HG03045 (cell line): ENCODE measurements around the gene HECTD4.
A peak's percentile ranks its signal among the peaks of the same experiment; 100 is the strongest.

Experiments
- ATAC-seq: cut with Tn5 transposase; IDR thresholded peaks from one replicate; pipeline ENCODE4 v1.9.1; 2021; ENCODE audit warnings: mild to moderate bottlenecking, moderate library complexity; ENCODE audit not compliant: unreplicated experiment

The HECTD4 gene

GRCh38 chr12:112322882-112323547 is 59.2 kb downstream of the HECTD4 start:
- no peak for ATAC-seq

- no peak for ATAC-seq
These were observed 59.8 kb downstream of the HECTD4 start for GRCh38 chr12:112322441-112322840.

GRCh38 chr12:112321245-112321644 is 61.0 kb downstream of the HECTD4 start:
- no peak for ATAC-seq

- ATAC-seq: no peak
These were observed 62.8 kb downstream of the HECTD4 start for GRCh38 chr12:112319395-112319794.

GRCh38 chr12:112317481-112317880 is 64.8 kb downstream of the HECTD4 start:
- ATAC-seq: no peak

GRCh38 chr12:112314981-112315380 is 67.2 kb downstream of the HECTD4 start:
- ATAC-seq: no peak

DNA sequence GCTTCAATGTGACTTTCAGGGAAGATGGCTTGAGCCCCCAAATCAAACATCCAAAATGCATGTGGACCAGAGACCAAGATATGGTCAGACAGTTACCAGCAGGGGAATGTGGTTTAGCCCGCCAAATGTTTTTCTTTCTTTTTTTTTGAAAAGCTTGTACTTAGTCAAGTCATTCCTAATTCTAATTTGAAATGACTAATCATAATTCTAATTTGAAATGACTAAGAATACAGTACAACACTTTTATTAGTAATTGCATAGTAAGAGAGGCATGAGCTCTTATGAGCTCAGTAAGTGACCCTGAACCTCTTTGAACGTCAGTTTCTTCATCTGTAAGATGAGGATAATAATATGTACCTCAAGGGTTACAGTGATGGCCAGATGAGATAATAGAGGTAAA is 72.4 kb downstream of the HECTD4 start:
- no peak for ATAC-seq

DNA sequence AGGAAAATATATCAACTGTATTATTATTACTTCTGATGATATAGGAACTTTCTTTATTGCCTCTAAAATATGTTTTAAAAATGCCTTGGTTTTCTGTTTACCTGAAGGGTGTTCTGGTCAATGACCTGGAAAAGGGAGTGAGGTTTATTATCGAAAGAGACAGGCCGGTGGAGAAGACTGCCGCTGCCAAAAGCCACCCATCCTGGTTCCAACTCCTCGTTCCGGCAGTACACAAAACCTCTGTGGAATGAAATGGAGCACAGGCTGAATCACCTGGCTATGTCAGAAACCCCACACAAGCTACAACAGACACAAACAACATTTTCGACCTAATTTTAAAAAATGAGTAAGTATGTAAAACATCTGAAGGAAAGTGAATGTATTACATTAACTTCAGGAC is 73.6 kb downstream of the HECTD4 start:
- no peak for ATAC-seq

DNA sequence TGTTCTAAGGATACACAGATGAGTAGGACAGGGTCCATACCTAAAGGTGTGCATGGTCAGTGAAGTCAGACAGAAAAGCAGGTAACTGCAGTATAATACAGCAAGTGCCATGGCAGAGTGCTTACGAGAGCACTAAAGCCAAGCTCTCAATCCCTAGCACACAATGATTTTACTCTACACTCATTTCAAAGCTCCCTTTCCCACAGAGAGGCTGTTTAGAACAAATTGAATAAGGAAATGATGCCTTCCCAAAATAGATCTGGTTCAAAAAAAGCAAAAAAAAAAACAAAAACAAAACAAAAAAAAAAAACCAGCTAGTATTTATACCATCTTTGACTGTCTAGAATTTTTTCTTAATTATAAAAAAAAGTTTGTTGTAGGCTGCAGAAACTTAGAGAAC is 74.1 kb downstream of the HECTD4 start:
- ATAC-seq: no peak

DNA sequence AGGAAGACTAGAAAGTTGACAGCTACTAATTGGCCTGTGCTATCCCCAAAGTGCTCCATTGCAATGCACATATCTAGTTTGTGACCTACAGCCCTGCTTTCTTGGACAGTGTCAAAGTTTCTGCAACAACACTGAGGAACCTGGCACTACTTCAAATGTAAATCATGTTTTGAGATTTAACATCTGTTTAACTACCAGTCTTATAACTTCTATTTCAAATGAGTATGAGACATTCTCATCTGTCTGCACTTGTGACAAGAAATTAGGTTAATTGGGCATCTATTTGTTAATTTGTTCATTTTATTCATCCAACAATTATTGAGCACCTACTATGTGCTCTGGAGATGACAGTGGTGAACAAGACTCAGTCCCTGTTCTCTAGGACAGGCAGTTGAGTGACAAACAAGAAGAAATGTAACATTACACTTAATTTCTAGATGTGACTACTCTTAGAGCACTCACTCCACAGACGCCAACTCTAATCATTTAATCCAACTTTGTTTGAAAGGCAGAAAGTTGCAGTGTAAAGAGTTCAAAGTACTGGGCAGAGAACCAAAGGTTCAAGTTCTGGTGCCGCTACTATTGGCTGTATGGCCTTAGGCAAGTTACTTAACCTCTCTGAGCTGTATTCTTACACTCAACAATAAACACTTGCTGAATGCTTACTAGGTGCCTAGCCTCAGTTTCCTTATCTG is 74.8 kb downstream of the HECTD4 start:
- no peak for ATAC-seq

DNA sequence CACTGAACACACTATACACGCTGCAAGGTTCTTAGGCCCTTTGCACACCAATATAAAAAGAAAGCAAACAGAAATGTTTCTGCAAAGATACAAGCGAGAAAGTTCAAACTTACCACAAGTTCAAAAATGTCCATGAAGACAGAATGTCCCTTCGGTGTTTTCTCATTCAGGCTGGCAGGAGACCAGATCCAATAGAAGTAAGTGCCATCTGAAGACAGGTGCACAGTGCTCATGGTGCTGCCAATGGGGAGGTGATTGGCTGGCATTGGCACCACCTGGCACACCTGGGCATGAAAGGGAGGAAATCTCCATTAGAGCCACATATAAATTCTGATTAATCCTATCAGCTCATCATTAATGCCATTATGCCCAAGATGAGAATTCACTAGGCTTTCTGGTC is 76.3 kb downstream of the HECTD4 start:
- ATAC-seq: no peak

- no peak for ATAC-seq
These were observed 77.8 kb downstream of the HECTD4 start for GRCh38 chr12:112304436-112304835.

- no peak for ATAC-seq
These were observed 78.4 kb downstream of the HECTD4 start for GRCh38 chr12:112303799-112304198.

DNA sequence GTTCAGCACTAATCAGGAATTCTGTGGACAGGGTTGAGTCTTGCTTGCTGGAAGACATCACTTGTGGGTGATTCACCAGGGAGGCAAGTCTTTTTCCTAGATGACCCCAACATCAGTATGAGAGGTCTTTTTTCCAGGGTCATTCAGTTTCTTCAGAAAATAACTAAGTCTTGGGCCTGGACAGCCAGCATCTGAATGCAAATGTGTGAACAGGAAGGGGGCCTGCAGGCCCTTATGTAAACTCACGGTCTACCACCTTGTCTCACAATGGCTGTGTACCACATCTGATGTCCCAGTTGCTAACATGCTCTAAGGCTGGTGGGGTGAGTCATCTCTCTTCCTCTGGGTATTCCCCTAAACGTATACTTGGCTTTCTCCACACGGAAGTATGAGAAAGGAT is 79.2 kb downstream of the HECTD4 start:
- peak; percentile 97 for ATAC-seq

- ATAC-seq: no peak
These were observed 82.5 kb downstream of the HECTD4 start for GRCh38 chr12:112299704-112300103.

DNA sequence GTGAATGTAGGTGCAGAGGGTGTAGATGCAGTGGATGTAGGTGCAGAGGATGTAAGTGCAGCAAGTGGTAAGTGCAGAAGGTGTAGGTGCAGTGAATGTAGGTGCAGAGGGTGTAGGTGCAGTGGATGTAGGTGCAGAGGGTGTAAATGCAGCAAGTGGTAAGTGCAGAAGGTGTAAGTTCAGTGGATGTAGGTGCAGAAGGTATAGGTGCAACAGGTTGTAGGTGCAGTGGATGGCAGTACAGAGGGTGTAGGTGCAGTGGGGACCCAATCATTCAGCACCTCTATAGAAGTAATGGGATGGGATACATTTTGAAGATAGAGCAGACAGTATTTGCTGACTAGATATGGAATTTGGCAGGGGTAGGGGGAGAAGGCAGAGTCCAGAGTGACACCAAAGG is 85.0 kb downstream of the HECTD4 start:
- ATAC-seq: no peak

GRCh38 chr12:112296183-112296582 is 86.0 kb downstream of the HECTD4 start:
- no peak for ATAC-seq

- no peak for ATAC-seq
These were observed 87.4 kb downstream of the HECTD4 start for GRCh38 chr12:112294793-112295192.

- no peak for ATAC-seq
These were observed 93.6 kb downstream of the HECTD4 start for GRCh38 chr12:112288638-112289037.

- ATAC-seq: no peak
These were observed 96.4 kb downstream of the HECTD4 start for GRCh38 chr12:112285600-112286401.

GRCh38 chr12:112283546-112283945 is 98.7 kb downstream of the HECTD4 start:
- no peak for ATAC-seq

GRCh38 chr12:112282920-112283319 is 99.3 kb downstream of the HECTD4 start:
- no peak for ATAC-seq
